GM23338 (cell line): ENCODE results near the gene NKAIN2. TPM values are rescaled to one million over a fixed set of nuclear protein-coding genes. Genes with fewer than 3 reads are reported as not detected.

Source experiments
- ATAC-seq: fragments of 200-7000 bp; cut with Tn5 transposase; 3 replicates; pipeline ENCODE4 v1.9.1; 2020
- DNase-seq: peaks from one replicate; pipeline ENCODE4 v3.0.0-alpha.2; 2015; ENCODE audit warnings: low spot score
- H2AFZ ChIP-seq: fragments of 200-600 bp; sonication (generic); 2 replicates; pipeline ENCODE4 v1.8.0; 2016; ENCODE audit warnings: antibody characterized with exemption, mild to moderate bottlenecking, moderate library complexity
- H3F3A ChIP-seq: fragments of 200-600 bp; sonication (generic); replicated peaks from 2 replicates; pipeline ENCODE4 v1.8.0; 2017; ENCODE audit warnings: antibody characterized with exemption, mixed run types, low read depth
- H3K27ac ChIP-seq: fragments of 200-600 bp; sonication (generic); 2 replicates; pipeline ENCODE4 v1.6.1; 2016; ENCODE audit warnings: low read depth
- H3K27me3 ChIP-seq: fragments of 200-600 bp; sonication (generic); 2 replicates; pipeline ENCODE4 v1.8.0; 2016; ENCODE audit warnings: mild to moderate bottlenecking, mixed run types, moderate library complexity; ENCODE audit not compliant: insufficient read depth
- H3K36me3 ChIP-seq: fragments of 200-600 bp; sonication (generic); 2 replicates; pipeline ENCODE4 v1.8.0; 2016; ENCODE audit warnings: mild to moderate bottlenecking; ENCODE audit not compliant: insufficient read depth
- H3K4me1 ChIP-seq: fragments of 200-600 bp; sonication (generic); 2 replicates; pipeline ENCODE4 v1.8.0; 2016; ENCODE audit warnings: mild to moderate bottlenecking, moderate library complexity; ENCODE audit not compliant: insufficient read depth
- H3K4me2 ChIP-seq: fragments of 200-600 bp; sonication (generic); 2 replicates; pipeline ENCODE4 v1.7.1; 2017; ENCODE audit warnings: mixed run types
- H3K4me3 ChIP-seq: fragments of 200-600 bp; sonication (generic); 2 replicates; pipeline ENCODE4 v1.6.1; 2016; ENCODE audit warnings: mixed run types
- H3K79me2 ChIP-seq: fragments of 200-600 bp; sonication (generic); replicated peaks from 2 replicates; pipeline ENCODE4 v1.8.0; 2017; ENCODE audit warnings: mild to moderate bottlenecking; ENCODE audit not compliant: insufficient read depth
- H3K9me2 ChIP-seq: fragments of 200-600 bp; sonication (generic); 2 replicates; pipeline ENCODE4 v1.8.0; 2017; ENCODE audit not compliant: insufficient read depth
- H4K20me1 ChIP-seq: fragments of 200-600 bp; sonication (generic); replicated peaks from 2 replicates; pipeline ENCODE4 v1.8.0; 2017; ENCODE audit warnings: mild to moderate bottlenecking; ENCODE audit not compliant: insufficient read depth
- H3K27ac Mint-ChIP-seq: 2 replicates; pipeline ENCODE4 v1.8.0; 2020; ENCODE audit warnings: inconsistent platforms, mild to moderate bottlenecking, moderate library complexity, mixed read lengths
- H3K27me3 Mint-ChIP-seq: 3 replicates; pipeline ENCODE4 v1.8.0; 2022; ENCODE audit warnings: low read depth, mild to moderate bottlenecking, moderate library complexity, mixed read lengths, inconsistent platforms; ENCODE audit not compliant: insufficient read depth, poor library complexity
- H3K36me3 Mint-ChIP-seq: 3 replicates; pipeline ENCODE4 v1.8.0; 2021; ENCODE audit warnings: low read depth, mild to moderate bottlenecking, inconsistent platforms, moderate library complexity, mixed read lengths
- H3K4me1 Mint-ChIP-seq: 3 replicates; pipeline ENCODE4 v1.8.0; 2020; ENCODE audit warnings: mild to moderate bottlenecking, inconsistent platforms, mixed read lengths
- H3K4me3 Mint-ChIP-seq: 3 replicates; pipeline ENCODE4 v1.8.0; 2021; ENCODE audit warnings: moderate library complexity, mild to moderate bottlenecking, inconsistent platforms, mixed read lengths
- H3K9me3 Mint-ChIP-seq: 3 replicates; pipeline ENCODE4 v1.8.0; 2020; ENCODE audit warnings: moderate library complexity, mild to moderate bottlenecking, inconsistent platforms, mixed read lengths
- CREB1 ChIP-seq: fragments of 250-450 bp; sonication (Bioruptor Pico); IDR thresholded peaks from 2 replicates; pipeline ENCODE4 v1.5.0; 2020; ENCODE audit warnings: low read depth, mild to moderate bottlenecking, moderate library complexity
- EZH2 ChIP-seq: fragments of 200-600 bp; sonication (generic); IDR thresholded peaks from one replicate; pipeline ENCODE4 v1.8.0; 2017; ENCODE audit warnings: antibody characterized with exemption, mild to moderate bottlenecking, low read depth; ENCODE audit not compliant: unreplicated experiment
- EZH2phosphoT487 ChIP-seq: fragments of 200-600 bp; sonication (generic); IDR thresholded peaks from one replicate; pipeline ENCODE4 v1.8.1; 2018; ENCODE audit warnings: antibody characterized with exemption; ENCODE audit not compliant: unreplicated experiment
- JUNB ChIP-seq: IDR thresholded peaks from one replicate; pipeline ENCODE4 v1.6.1; 2016; ENCODE audit warnings: antibody characterized with exemption; ENCODE audit not compliant: unreplicated experiment
- NANOG ChIP-seq: IDR thresholded peaks from 2 replicates; pipeline ENCODE4 v1.6.1; 2016; ENCODE audit warnings: antibody characterized with exemption, borderline replicate concordance
- POLR2AphosphoS5 ChIP-seq: IDR thresholded peaks from 2 replicates; pipeline ENCODE4 v1.6.1; 2016; ENCODE audit warnings: antibody characterized with exemption, low read depth
- REST ChIP-seq: IDR thresholded peaks from one replicate; pipeline ENCODE4 v1.6.1; 2018; ENCODE audit warnings: antibody characterized with exemption; ENCODE audit not compliant: unreplicated experiment
- STAT1 ChIP-seq: IDR thresholded peaks from one replicate; pipeline ENCODE4 v1.6.1; 2016; ENCODE audit warnings: antibody characterized with exemption; ENCODE audit not compliant: unreplicated experiment
- ZNF114 ChIP-seq: fragments of 250-450 bp; sonication (Bioruptor Pico); IDR thresholded peaks from 2 replicates; pipeline ENCODE4 v1.5.0; 2020; ENCODE audit warnings: mild to moderate bottlenecking, moderate library complexity
- ZNF331 ChIP-seq: fragments of 250-450 bp; sonication (Bioruptor Pico); IDR thresholded peaks from 2 replicates; pipeline ENCODE4 v1.5.0; 2020; ENCODE audit warnings: low read depth, mild to moderate bottlenecking, moderate library complexity
- ZNF462 ChIP-seq: fragments of 250-450 bp; sonication (Bioruptor Pico); IDR thresholded peaks from 2 replicates; pipeline ENCODE4 v1.5.0; 2020; ENCODE audit warnings: mild to moderate bottlenecking, moderate library complexity
- polyA plus RNA-seq: library from polyadenylated mRNA; unstranded; fragments of >200 nt; fragmentation: Nextera tagmentation; extraction: Ambion mirVana; gene quantifications from 2 replicates; pipeline ENCODE4 v1.2.1, GENCODE V29; 2016
- total RNA-seq: library from RNA; depleted of rRNA; stranded (reverse); fragments of >200 nt; shearing (Covaris generic); gene quantifications from 2 replicates; pipeline ENCODE4 v1.2.3, GENCODE V29; 2014
- TF ChIP-seq, protein P1 (sequence below), 2 experiments: fragments of 200-600 bp in 1 of 2; sonication (generic) in 1 of 2; conservative IDR thresholded peaks; 2 replicates each; pipeline versions ENCODE4 v1.5.1 to v1.6.1; 2016 to 2017; ENCODE audit warnings: antibody characterized with exemption in 2 of 2, low read depth in 2 of 2, mild to moderate bottlenecking in 2 of 2, moderate library complexity in 1 of 2
- TF ChIP-seq, protein P2 (sequence below): IDR thresholded peaks from 2 replicates; pipeline ENCODE4 v1.6.1; 2016; ENCODE audit warnings: antibody characterized with exemption

The NKAIN2 gene
- total and polyA plus RNA-seq, 2 experiments from 2014 or later = 0.39 to 1.1 TPM

- H3K27me3 ChIP-seq = no peaks in the 10 kb centered on the region
- H3K9me2 ChIP-seq = no peaks in the 10 kb centered on the region
- H3K36me3 ChIP-seq = no peaks in the 10 kb centered on the region
- no peak for ATAC-seq
- H3K4me2 ChIP-seq = no peak overlapping the region
- Mint-ChIP-seq H3K4me3 (no peak overlapping the region), H3K27ac (no peak overlapping the region), H3K4me1 (no peaks in the 10 kb centered on the region), H3K9me3 (no peaks in the 10 kb centered on the region; the same call in 2 of the 3 replicates), H3K27me3 (no peaks in the 10 kb centered on the region), H3K36me3 (no peaks in the 10 kb centered on the region)
- no peak overlapping the region for H2AFZ ChIP-seq
- no peaks in the 10 kb centered on the region for H3K79me2 ChIP-seq
- H4K20me1 ChIP-seq = no peaks in the 10 kb centered on the region
- H3K4me3 ChIP-seq = no peak overlapping the region
- no peaks in the 10 kb centered on the region for H3F3A ChIP-seq
- TF ChIP-seq, protein P1, sequence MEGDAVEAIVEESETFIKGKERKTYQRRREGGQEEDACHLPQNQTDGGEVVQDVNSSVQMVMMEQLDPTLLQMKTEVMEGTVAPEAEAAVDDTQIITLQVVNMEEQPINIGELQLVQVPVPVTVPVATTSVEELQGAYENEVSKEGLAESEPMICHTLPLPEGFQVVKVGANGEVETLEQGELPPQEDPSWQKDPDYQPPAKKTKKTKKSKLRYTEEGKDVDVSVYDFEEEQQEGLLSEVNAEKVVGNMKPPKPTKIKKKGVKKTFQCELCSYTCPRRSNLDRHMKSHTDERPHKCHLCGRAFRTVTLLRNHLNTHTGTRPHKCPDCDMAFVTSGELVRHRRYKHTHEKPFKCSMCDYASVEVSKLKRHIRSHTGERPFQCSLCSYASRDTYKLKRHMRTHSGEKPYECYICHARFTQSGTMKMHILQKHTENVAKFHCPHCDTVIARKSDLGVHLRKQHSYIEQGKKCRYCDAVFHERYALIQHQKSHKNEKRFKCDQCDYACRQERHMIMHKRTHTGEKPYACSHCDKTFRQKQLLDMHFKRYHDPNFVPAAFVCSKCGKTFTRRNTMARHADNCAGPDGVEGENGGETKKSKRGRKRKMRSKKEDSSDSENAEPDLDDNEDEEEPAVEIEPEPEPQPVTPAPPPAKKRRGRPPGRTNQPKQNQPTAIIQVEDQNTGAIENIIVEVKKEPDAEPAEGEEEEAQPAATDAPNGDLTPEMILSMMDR (conservative IDR thresholded peaks at IDR 0.05; ENCODE audit: low read depth in 2 of 2) = no peak
- TF ChIP-seq JUNB (no peak), EZH2phosphoT487 (no peak), ZNF462 (CRISPR knock-in tag) (no peak), ZNF331 (CRISPR knock-in tag) (no peak), POLR2AphosphoS5 (no peak), ZNF114 (CRISPR knock-in tag) (no peak), REST (no peak), EZH2 (no peak), CREB1 (no peak), NANOG (no peak), STAT1 (no peak)
- TF ChIP-seq, protein P2, sequence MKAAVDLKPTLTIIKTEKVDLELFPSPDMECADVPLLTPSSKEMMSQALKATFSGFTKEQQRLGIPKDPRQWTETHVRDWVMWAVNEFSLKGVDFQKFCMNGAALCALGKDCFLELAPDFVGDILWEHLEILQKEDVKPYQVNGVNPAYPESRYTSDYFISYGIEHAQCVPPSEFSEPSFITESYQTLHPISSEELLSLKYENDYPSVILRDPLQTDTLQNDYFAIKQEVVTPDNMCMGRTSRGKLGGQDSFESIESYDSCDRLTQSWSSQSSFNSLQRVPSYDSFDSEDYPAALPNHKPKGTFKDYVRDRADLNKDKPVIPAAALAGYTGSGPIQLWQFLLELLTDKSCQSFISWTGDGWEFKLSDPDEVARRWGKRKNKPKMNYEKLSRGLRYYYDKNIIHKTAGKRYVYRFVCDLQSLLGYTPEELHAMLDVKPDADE = no peak
- no peak for DNase-seq
- H3K27ac ChIP-seq = no peak overlapping the region
- H3K4me1 ChIP-seq = no peaks in the 10 kb centered on the region
Observed at GRCh38 chr6:123850555-123850954, 46.9 kb downstream of the NKAIN2 start.
